Activated naive CD4-positive, alpha-beta T cell treated with anti-CD3 and anti-CD28 coated beads, Interleukin-2, amount 50 U/mL, for 24 hours (primary cell): ENCODE results near the gene ZMYND8.
"Not testable (repeated sequence)": the region's sequence is repeated elsewhere in the genome, so short reads cannot be mapped to it uniquely, and the experiment has no call there.

ENCODE experiments used
- H3K27ac Mint-ChIP-seq: one replicate; pipeline ENCODE4 v1.8.0; 2021; ENCODE audit warnings: mild to moderate bottlenecking, mixed read lengths
- H3K27me3 Mint-ChIP-seq: one replicate; pipeline ENCODE4 v1.8.0; 2021; ENCODE audit warnings: mixed read lengths
- H3K36me3 Mint-ChIP-seq: one replicate; pipeline ENCODE4 v1.8.0; 2021; ENCODE audit warnings: mixed read lengths
- H3K4me1 Mint-ChIP-seq: one replicate; pipeline ENCODE4 v1.8.0; 2021; ENCODE audit warnings: mixed read lengths
- H3K4me3 Mint-ChIP-seq: one replicate; pipeline ENCODE4 v1.8.0; 2021; ENCODE audit warnings: mild to moderate bottlenecking, mixed read lengths
- H3K9me3 Mint-ChIP-seq: one replicate; pipeline ENCODE4 v1.8.0; 2021; ENCODE audit warnings: mixed read lengths

The ZMYND8 gene

DNA sequence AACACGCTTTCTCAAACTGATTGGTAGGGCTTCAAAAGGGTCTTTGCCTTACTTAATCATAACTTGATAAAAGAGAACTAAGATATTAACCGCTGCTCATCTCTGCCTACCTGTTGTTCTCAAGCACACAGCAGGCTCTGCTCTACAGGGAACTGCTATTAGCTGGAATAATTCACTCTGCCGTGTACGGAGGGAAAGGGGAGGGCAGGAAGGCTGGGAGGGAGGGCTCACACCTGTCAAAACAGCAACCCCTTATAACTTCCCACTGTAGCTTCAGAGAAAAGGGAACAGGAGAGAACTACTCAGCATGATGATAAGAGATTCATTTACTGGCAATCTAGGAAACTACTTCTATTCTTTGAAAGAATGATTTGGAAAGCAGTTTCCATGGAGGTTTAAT is 75.1 kb downstream of the ZMYND8 start:
- H3K9me3 Mint-ChIP-seq = no peaks in the 10 kb centered on the region
- H3K4me1 Mint-ChIP-seq = no peaks in the 10 kb centered on the region
- H3K27ac Mint-ChIP-seq = peak overlapping the region; percentile 66
- H3K4me3 Mint-ChIP-seq = no peak overlapping the region
- H3K27me3 Mint-ChIP-seq = no peaks in the 10 kb centered on the region
- H3K36me3 Mint-ChIP-seq = peaks cover 4% of the 10 kb centered on the region

DNA sequence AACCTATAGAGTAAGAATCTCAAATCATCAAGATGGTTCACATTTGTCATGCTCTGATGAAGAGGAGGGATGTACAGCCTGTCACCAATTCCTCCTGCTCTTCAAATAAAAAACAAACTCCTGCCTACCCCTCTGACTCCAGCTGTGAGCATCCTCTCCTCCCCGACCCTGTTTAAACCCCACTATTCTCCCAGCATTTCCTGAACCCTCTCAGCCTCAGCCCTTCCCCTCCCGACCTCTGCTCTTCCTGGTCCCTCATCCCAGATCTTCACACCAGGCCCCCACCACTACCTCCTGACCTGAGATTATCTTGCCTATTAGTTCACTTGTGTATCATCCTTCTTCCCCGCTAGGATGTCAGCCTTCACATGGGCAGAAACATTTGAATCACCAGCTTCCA is 75.8 kb downstream of the ZMYND8 start:
- Mint-ChIP-seq H3K27ac (peak overlapping the region; percentile 69), H3K4me3 (no peak overlapping the region), H3K36me3 (peaks cover 4% of the 10 kb centered on the region), H3K9me3 (no peaks in the 10 kb centered on the region), H3K27me3 (no peaks in the 10 kb centered on the region), H3K4me1 (peaks cover 1% of the 10 kb centered on the region)

DNA sequence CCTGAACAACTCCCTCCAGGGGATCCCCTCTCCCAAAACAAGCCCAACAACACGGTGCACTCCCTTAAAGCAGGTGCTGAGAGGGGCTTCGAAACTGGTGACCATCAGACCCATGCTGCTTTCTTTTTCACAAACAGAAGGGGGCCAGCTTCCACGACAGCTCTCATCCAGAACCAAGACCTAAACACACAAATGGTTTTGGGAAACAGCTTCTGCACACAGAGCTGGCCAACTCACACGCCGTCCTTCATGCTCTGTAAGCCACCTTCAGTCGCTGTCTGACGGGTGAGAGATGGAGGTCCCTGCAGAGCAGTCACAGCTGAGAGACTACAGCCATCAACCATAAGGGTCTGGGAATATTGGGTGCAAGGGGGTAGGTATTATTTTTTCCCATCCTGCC is 76.3 kb downstream of the ZMYND8 start:
- Mint-ChIP-seq H3K27me3 (no peaks in the 10 kb centered on the region), H3K9me3 (no peaks in the 10 kb centered on the region), H3K4me3 (no peak overlapping the region), H3K27ac (peak overlapping the region; percentile 14), H3K36me3 (peaks cover 4% of the 10 kb centered on the region), H3K4me1 (peaks cover 5% of the 10 kb centered on the region)

DNA sequence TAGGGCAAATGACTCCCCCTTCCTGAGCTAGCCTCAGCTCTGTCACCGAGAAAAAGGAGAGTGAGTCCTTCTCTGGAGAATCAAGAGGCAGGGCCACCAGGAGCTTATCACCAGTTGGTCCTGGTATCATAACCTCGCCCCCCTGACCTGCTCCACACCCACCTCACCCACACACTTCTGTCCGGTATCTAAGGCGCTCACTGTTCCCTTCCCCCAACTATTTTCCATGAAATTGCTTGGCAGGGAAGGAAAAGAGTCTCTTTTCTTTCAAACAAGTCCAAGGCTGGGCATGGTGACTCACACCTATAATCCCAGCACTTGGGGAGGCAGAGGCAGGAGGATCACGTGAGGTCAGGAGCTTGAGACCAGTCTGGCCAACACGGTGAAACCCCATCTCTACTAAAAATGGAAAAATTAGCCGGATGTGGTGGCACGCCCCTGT is 77.6 kb downstream of the ZMYND8 start:
- Mint-ChIP-seq H3K4me3 (no peak overlapping the region), H3K4me1 (peaks cover 17% of the 10 kb centered on the region), H3K36me3 (peaks cover 7% of the 10 kb centered on the region), H3K27ac (peak overlapping the region; percentile 43), H3K9me3 (no peaks in the 10 kb centered on the region), H3K27me3 (no peaks in the 10 kb centered on the region)

DNA sequence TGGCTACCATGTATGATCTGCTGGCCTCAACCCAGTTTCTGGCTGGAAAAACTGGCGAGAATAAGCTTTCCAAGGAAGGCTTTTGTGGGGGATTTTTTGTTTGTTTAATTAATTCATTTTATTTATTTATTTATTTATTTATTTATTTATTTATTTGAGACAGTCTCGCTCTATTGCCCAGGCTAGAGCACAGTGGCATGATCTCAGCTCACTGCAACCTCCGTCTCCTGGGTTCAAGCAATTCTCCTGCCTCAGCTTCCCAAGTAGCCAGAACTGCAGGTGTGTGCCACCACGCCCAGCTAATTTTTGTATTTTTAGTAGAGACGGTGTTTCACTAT is 79.0 kb downstream of the ZMYND8 start:
- not testable (repeated sequence) for H3K9me3 Mint-ChIP-seq, H3K4me3 Mint-ChIP-seq, H3K27ac Mint-ChIP-seq, H3K36me3 Mint-ChIP-seq, H3K27me3 Mint-ChIP-seq
- peaks cover 29% of the 10 kb centered on the region for H3K4me1 Mint-ChIP-seq

DNA sequence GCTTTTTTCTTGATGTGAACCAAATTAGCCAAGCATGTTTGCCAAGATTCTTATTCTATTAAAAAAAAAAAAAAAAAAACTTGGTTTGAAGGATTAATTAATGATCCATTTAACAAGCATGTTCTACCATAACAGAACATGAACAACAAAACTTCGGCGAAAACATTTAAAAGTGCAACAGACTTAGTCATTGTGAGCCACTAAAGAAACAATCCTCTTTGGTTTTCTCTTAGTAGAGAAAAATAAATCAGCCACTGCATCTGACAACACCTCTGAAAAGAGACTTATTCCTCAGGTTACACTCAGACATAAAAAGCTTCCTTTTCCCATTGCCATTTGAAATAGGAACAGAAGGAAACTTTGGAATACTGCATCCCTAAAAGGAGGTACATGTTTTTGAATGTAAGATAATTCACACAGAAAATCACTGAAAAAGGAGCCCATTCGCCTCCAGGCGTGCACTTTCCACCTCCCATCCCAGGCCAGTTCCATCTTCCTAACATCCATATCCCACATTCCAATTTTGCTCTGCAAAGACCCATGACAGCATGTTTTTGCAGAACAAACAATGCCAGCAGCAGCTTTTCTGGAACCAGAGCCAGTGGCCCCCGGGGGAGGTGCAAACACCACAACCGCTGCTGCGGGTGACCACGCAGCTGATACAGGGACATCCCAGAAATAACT is 79.5 kb downstream of the ZMYND8 start:
- Mint-ChIP-seq H3K4me3 (no peak overlapping the region), H3K27me3 (no peaks in the 10 kb centered on the region), H3K9me3 (no peaks in the 10 kb centered on the region), H3K27ac (peak overlapping the region; percentile 76), H3K36me3 (peaks cover 6% of the 10 kb centered on the region), H3K4me1 (peaks cover 29% of the 10 kb centered on the region)

DNA sequence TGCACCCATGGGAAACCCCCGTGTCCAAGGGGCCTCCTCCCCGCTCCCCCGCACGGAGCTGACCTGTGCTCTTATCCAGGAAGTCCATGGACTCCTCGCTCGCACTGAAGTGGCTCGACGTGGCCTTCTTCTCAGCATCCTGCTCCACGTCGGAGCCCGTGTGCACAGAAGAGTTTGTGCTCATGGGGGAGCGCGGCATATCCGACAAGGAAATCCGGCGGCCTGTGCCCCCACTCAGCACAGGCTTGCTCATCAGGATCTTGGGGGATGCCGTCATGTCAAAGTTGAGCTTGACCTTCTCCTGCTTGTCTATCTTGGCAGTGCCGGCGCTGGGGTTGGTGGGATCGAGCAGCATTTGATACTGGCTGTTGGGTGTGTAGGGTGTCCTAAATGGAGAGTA is 80.2 kb downstream of the ZMYND8 start:
- Mint-ChIP-seq H3K27me3 (no peaks in the 10 kb centered on the region), H3K27ac (peak overlapping the region; percentile 76), H3K36me3 (peaks cover 6% of the 10 kb centered on the region), H3K9me3 (no peaks in the 10 kb centered on the region), H3K4me3 (no peak overlapping the region), H3K4me1 (peaks cover 29% of the 10 kb centered on the region)

DNA sequence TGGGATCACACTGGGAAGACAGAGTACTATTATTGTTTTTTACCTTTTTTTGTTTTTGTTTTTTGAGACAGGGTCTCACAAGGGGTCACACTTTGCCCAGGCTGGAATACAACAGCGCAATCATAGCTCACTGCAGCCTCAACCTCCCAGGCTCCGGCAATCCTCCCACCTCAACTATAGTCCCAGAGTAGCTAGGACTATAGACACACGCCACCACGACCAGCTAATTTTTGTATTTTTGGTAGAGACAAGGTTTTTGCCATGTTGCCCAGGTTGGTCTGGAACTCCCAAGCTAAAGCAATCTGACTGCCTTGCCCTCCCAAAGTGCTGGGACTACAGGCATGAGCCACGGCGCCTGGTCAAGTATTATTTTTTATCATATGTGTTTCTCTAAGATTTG is 81.0 kb downstream of the ZMYND8 start:
- H3K36me3 Mint-ChIP-seq = peaks cover 6% of the 10 kb centered on the region
- no peaks in the 10 kb centered on the region for H3K9me3 Mint-ChIP-seq
- H3K4me1 Mint-ChIP-seq = peaks cover 29% of the 10 kb centered on the region
- H3K27ac Mint-ChIP-seq = peak overlapping the region; percentile 99
- H3K27me3 Mint-ChIP-seq = no peaks in the 10 kb centered on the region
- no peak overlapping the region for H3K4me3 Mint-ChIP-seq

DNA sequence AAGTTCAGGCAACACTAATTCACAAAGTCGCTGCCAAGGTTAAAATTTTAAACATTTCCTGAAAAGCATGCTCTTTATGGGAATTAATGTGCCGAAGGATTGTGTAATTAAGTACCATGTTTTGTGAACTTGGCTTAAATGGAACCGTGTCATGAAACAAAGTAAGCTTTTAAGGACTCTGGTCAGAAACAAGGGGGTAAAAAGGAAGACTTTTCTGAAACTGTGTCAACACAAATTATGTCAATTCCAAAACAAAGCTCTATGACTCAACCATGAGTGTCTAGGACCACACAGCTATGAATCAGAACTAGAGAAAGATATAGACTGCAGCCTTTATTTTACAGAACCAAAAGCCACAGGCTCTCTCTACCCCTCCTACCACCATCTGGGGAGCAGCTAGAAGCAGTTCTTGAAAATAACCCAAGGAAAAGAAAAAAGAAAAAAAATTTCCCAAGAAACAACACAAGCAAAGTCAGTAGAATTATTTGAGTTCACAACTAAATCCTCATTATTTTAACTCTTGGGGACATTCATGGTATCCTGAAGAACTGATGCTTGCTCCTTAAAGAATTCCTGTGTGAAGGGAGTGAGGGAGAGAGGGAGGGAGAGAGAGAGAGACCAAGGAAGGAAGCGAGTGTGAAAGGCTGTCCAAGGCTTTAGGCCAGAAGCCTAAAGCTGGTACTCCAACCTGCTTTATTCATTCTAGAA is 81.9 kb downstream of the ZMYND8 start:
- Mint-ChIP-seq H3K4me1 (peaks cover 29% of the 10 kb centered on the region), H3K4me3 (peak overlapping the region; percentile 85), H3K36me3 (peaks cover 6% of the 10 kb centered on the region)

DNA sequence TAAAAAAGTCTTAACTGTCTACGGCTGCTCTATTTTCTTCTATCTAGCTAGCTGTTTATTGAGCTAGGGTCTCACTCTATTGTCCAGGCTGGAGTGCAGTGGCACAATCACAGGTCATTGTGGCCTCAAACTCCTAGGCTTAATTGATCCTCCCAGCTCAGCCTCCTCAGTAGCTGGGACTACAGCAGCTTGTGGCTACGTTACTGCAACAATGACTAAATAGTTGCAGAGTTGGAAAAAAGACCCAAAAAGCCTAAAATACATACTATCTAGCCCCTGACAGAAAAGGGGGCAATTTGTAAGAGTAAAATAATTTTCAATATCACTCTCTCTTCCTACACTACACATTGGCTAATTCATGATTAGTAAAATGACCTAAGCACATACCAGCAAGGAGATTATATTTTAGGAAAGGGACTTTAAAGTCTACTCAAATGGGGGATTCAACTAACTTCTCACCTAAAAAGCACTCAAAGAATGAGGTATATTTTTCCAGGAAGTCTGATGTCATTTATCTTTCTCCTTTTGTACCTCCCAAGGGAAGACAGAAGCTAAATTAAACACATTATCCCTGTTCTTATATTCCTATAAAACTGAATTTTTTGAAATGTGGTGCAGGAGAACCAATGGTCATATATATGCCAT is 82.8 kb downstream of the ZMYND8 start:
- Mint-ChIP-seq H3K4me1 (peaks cover 29% of the 10 kb centered on the region), H3K9me3 (no peaks in the 10 kb centered on the region), H3K4me3 (peak overlapping the region; percentile 13), H3K27ac (peak overlapping the region; percentile 85), H3K27me3 (no peaks in the 10 kb centered on the region), H3K36me3 (peaks cover 6% of the 10 kb centered on the region)

More for the DNA sequence above, 81.9 kb downstream of the ZMYND8 start:
- peak overlapping the region; percentile 99 for H3K27ac Mint-ChIP-seq
- no peaks in the 10 kb centered on the region for H3K9me3 Mint-ChIP-seq
- H3K27me3 Mint-ChIP-seq = no peaks in the 10 kb centered on the region

DNA sequence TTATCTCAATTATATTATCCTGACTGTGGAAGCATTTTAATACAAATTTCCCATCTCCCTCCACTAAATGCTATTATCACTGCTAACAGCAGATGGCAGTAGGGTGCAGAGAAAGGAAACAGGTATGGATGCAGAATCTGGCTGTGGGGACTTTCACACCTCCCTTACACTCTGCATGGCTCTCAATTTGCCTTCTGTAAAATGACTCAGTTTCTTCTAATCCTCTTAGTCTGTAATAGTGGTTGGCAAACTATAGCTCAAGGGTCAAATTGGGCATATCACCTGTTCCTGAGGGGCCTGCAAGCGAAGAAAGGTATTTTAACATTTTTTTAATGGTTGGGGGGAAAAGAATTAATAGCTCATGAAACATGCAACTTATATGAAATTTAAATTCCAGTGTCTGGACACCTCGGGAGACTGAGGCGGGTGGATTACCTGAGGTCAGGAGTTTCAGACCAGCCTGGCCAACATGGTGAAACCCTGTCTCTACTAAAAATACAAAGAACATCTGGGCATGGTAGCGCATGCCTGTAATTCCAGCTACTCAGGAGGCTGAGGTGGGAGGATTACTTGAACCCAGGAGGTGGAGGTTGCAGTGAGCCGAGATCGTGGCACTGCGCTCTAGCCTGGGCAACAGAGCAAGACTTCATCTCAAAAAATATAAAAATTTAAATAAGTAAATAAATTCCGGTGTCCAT is 83.5 kb downstream of the ZMYND8 start:
- no peaks in the 10 kb centered on the region for H3K9me3 Mint-ChIP-seq
- peak overlapping the region; percentile 94 for H3K27ac Mint-ChIP-seq
- peak overlapping the region; percentile 71 for H3K4me3 Mint-ChIP-seq
- H3K36me3 Mint-ChIP-seq = peaks cover 6% of the 10 kb centered on the region
- peaks cover 29% of the 10 kb centered on the region for H3K4me1 Mint-ChIP-seq
- no peaks in the 10 kb centered on the region for H3K27me3 Mint-ChIP-seq

DNA sequence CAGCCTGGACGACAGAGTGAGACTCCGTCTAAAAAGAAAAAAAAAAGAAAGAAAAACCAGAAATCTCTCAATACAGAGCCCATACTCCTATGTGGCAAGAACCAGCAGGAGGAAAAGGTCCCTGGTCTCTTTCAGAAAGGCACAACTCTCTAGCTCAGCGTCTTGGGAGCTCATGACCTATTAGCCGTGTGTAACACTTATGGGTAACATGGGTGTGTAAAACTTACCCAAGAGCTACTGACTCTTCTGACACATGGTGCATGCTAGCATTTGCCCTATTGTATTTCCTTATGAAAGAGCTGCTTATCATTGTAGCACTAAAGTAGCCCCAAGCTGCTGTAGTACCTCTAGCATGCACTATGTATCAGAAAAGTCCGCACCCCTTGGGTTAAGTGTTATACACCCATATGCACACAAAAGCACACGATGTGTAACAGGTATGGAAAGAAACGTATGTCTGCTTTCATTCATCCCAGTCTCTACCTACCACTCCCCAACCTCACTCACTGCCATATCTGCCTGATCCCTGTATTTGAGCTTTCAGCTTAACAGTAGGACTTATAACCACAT is 85.4 kb downstream of the ZMYND8 start:
- H3K4me3 Mint-ChIP-seq = no peak overlapping the region

DNA sequence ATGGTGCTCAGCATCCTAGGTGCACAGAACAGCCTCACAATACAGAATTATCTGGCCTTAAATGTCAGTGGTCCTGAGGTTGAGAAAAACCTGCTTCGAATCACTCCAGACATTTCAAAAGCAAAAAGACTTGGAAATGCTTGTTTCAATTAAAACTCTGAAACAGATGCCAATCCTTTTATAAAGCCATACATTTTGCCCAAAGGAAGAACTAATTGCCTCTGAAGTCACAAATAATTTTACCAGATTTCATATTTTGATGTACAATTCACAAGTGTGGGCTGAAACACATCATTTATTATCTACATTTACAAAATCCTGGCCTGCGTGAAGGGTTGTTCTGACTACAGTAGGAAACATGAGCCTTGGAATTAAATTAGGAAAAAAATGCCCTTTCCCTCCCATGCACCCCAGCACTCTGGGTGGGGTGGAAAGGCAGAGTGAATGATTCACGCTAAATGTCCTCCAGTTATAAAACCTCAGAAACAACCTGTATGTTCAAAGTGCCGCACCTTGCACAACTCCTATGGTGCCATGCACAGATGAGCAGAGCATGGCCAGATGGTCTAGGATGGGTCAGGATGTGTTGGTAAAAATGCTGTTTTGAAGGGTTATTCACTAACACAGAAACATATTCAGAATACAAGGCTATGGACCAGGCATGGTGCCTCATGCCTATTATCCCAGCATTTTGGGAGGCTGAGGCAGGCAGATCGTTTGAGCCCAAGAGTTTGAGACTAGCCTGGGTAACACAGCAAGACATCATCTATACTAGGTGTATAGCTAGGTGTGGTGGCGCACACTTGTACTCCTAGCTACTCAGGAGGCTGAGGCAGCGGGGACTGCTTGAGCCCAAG is 87.0 kb downstream of the ZMYND8 start:
- H3K4me1 Mint-ChIP-seq = peaks cover 34% of the 10 kb centered on the region
- no peaks in the 10 kb centered on the region for H3K27me3 Mint-ChIP-seq
- H3K36me3 Mint-ChIP-seq = peaks cover 3% of the 10 kb centered on the region
- no peaks in the 10 kb centered on the region for H3K9me3 Mint-ChIP-seq
- H3K27ac Mint-ChIP-seq = no peak overlapping the region
- H3K4me3 Mint-ChIP-seq = no peak overlapping the region

More for the DNA sequence above, 85.4 kb downstream of the ZMYND8 start:
- peaks cover 6% of the 10 kb centered on the region for H3K36me3 Mint-ChIP-seq
- no peaks in the 10 kb centered on the region for H3K27me3 Mint-ChIP-seq
- peaks cover 46% of the 10 kb centered on the region for H3K4me1 Mint-ChIP-seq
- H3K9me3 Mint-ChIP-seq = no peaks in the 10 kb centered on the region
- H3K27ac Mint-ChIP-seq = no peak overlapping the region

DNA sequence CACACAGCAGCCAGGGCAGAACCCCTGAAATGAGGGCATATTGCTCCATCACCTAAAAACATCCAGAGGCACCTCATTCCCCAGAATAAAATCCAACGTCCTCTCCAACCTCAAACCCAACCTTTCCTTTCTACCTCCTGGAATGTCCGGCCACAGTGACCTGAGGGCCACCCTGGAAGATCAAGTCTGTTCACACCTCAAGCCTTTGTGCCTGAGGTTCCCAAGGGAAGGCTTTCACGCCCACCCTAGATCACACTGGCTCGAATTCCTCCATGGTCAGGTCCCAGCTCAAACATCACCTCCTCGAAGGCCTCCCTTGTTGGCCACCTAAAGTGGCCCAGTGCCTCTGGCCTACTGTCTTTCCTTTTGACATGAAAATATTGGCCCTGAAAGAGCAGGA is 88.9 kb downstream of the ZMYND8 start:
- H3K9me3 Mint-ChIP-seq = no peaks in the 10 kb centered on the region
- H3K27me3 Mint-ChIP-seq = no peaks in the 10 kb centered on the region
- H3K36me3 Mint-ChIP-seq = peaks cover 2% of the 10 kb centered on the region
- no peak overlapping the region for H3K27ac Mint-ChIP-seq
- H3K4me3 Mint-ChIP-seq = no peak overlapping the region
- peaks cover 19% of the 10 kb centered on the region for H3K4me1 Mint-ChIP-seq
